Uterus (tissue), 4 donors: ENCODE data around the gene CCN5. TPM values are rescaled to one million over a fixed set of nuclear protein-coding genes. Genes with fewer than 3 reads are reported as not detected.

ENCODE experiments used
- DNase-seq, 2 donors: peaks; one replicate each; pipeline ENCODE4 v3.0.0-alpha.2; 2019 to 2020
- H3K27ac ChIP-seq, 2 donors: fragments of 200-600 bp; sonication (generic); 1 replicate in 1 of 2; 2 replicates in 1 of 2; pipeline ENCODE4 v1.5.1; 2016 to 2018
- H3K27me3 ChIP-seq, 2 donors: fragments of 200-600 bp; sonication (generic); one replicate each; pipeline ENCODE4 v1.5.1; 2018 to 2019; ENCODE audit warnings: control low read depth in 1 of 2
- H3K36me3 ChIP-seq, 2 donors: fragments of 200-600 bp; sonication (generic); one replicate each; pipeline ENCODE4 v1.5.1; 2019; ENCODE audit warnings: control low read depth in 1 of 2
- H3K4me1 ChIP-seq, 2 donors: fragments of 200-600 bp; sonication (generic); one replicate each; pipeline ENCODE4 v1.5.1; 2018 to 2019; ENCODE audit warnings: control low read depth in 1 of 2
- H3K4me3 ChIP-seq, 2 donors: fragments of 200-600 bp; sonication (generic); 1 replicate in 1 of 2; 2 replicates in 1 of 2; pipeline ENCODE4 v1.5.1; 2018 to 2019; ENCODE audit warnings: mild to moderate bottlenecking in 1 of 2
- H3K9me3 ChIP-seq, 2 donors: fragments of 200-600 bp; sonication (generic); one replicate each; pipeline ENCODE4 v1.5.1; 2019; ENCODE audit warnings: control low read depth in 1 of 2
- POLR2A ChIP-seq, 2 donors: fragments of 450-650 bp; IDR thresholded peaks; one replicate each; pipeline ENCODE4 v1.6.1; 2016; ENCODE audit warnings: antibody characterized with exemption in 2 of 2, mild to moderate bottlenecking in 1 of 2, moderate library complexity in 1 of 2
- intact Hi-C: fragments of 100-400 bp; cut with DNase I; formaldehyde crosslinking; loops from one replicate; pipeline ENCODE4 v1.15.1; 2023; ENCODE audit warnings: low total_unique reads
- total RNA-seq, 4 donors: library from RNA; depleted of rRNA in 3 of 4; stranded (reverse); fragments of >200 nt in 3 of 4; gene quantifications; one replicate each; pipeline versions ENCODE4 v1.1.0 to v1.2.4, GENCODE V29; 2014 to 2023
- TF ChIP-seq, protein P1 (sequence below), 4 experiments: fragments of 200-600 bp in 2 of 4; fragments of 450-650 bp in 2 of 4; sonication (generic) in 2 of 4; IDR thresholded peaks; one replicate each; pipeline ENCODE4 v1.5.1; 2016 to 2019; ENCODE audit warnings: antibody characterized with exemption in 4 of 4, mild to moderate bottlenecking in 2 of 4, moderate library complexity in 1 of 4
- donor health status: DM: yes; HTN: yes; CAD: no.

Gene CCN5
- total RNA-seq, 4 donors from 2014 or later, result 19.4 to 47.9 (median 29.7) TPM; not detected in 1

DNA sequence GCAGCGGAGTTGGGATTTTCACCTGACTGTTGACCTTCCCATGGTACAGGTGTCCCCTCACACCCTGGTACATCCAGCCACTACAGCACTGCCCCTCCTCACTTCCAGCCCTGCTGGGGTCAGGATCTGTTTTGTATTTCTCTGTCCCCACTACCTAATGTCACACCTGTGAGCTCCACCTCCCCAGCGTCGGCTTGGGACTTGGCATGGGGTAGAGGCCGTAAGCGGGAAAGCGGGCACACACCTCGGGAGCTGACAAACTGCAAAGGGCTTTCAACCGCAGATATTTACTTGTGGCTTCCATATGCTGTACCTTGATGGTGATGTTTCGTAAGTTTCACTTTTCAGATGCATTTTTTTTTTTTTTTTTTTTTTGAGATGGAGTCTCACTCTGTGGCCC is 5.4 kb upstream of the CCN5 start:
- Histone ChIP-seq H3K27me3 (no peaks in the 10 kb centered on the region), H3K9me3 (no peaks in the 10 kb centered on the region), H3K4me1 (peaks cover 0 to 15% of the 10 kb centered on the region in 2 donors), H3K4me3 (no peak overlapping the region), H3K27ac (no peak overlapping the region), H3K36me3 (no peaks in the 10 kb centered on the region)
- intact Hi-C loops, result no loop called here
- DNase-seq, result no peak
- no peak for TF ChIP-seq POLR2A (IDR thresholded peaks at IDR 0.05)
- TF ChIP-seq, protein P1, sequence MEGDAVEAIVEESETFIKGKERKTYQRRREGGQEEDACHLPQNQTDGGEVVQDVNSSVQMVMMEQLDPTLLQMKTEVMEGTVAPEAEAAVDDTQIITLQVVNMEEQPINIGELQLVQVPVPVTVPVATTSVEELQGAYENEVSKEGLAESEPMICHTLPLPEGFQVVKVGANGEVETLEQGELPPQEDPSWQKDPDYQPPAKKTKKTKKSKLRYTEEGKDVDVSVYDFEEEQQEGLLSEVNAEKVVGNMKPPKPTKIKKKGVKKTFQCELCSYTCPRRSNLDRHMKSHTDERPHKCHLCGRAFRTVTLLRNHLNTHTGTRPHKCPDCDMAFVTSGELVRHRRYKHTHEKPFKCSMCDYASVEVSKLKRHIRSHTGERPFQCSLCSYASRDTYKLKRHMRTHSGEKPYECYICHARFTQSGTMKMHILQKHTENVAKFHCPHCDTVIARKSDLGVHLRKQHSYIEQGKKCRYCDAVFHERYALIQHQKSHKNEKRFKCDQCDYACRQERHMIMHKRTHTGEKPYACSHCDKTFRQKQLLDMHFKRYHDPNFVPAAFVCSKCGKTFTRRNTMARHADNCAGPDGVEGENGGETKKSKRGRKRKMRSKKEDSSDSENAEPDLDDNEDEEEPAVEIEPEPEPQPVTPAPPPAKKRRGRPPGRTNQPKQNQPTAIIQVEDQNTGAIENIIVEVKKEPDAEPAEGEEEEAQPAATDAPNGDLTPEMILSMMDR (IDR thresholded peaks at IDR 0.05), result no peak

DNA sequence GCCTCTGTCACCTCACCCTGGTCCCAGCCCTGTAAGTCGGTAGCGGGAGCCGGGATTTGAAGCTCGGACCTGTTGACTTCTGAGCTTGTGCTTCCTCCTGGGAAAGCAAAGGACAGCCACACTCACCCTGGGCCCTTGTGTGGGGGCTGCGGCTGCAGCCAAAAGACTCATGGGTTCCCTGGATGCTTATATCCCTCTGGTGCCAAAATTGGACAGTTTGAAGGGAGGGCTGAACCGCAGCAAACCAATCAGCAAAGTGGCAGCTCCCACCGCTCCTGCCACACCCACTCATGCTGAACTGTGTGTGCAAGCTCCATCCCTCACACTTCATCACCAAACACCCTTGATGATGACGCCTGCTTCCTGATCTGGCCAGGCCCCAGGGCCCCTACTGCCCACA is 3.9 kb upstream of the CCN5 start:
- intact Hi-C loops, result no loop called here
- no peak for DNase-seq
- Histone ChIP-seq H3K27me3 (no peaks in the 10 kb centered on the region), H3K27ac (no peak overlapping the region), H3K4me3 (no peak overlapping the region), H3K4me1 (peaks cover 0 to 11% of the 10 kb centered on the region in 2 donors), H3K36me3 (no peaks in the 10 kb centered on the region), H3K9me3 (no peaks in the 10 kb centered on the region)
- TF ChIP-seq POLR2A (IDR thresholded peaks at IDR 0.05), result no peak
- TF ChIP-seq, protein P1 (IDR thresholded peaks at IDR 0.05), result no peak

DNA sequence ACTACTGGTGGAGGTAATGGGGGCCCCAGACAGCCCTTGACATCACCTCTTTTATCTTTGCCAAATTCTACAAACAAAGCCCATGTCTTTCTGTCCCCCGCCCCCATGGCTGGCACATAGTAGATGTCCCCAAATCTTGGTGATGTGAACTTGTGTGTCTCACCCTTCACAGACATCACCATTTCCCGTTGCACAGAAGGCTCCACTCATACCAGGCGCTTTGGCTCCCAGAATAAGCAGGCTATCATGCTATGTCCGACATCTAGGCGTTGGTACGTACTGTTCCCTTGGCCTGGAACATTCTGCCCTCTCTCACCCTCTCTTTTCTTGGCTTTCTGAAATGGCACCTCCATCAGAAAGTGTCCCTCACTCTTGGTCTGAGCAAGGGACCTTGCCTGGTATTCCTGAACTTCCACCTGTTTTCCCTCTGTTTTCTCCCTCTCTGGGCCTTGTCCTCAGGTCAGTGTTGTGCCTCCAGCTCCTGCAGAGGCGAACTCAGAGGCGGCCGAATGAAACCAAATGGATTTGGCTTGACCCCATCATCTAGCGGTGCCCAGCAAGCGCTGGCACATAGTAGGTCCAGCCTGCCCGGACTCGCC is 968 bp upstream of the CCN5 start:
- Histone ChIP-seq H3K27me3 (no peaks in the 10 kb centered on the region), H3K4me1 (peaks cover 0 to 11% of the 10 kb centered on the region in 2 donors), H3K4me3 (no peak overlapping the region), H3K36me3 (no peaks in the 10 kb centered on the region), H3K27ac (peak overlapping the region; percentile 41 to 64), H3K9me3 (no peaks in the 10 kb centered on the region)
- TF ChIP-seq, protein P1 (IDR thresholded peaks at IDR 0.05), result no peak
- DNase-seq, result no peak
- intact Hi-C loops, result no loop called here

DNA sequence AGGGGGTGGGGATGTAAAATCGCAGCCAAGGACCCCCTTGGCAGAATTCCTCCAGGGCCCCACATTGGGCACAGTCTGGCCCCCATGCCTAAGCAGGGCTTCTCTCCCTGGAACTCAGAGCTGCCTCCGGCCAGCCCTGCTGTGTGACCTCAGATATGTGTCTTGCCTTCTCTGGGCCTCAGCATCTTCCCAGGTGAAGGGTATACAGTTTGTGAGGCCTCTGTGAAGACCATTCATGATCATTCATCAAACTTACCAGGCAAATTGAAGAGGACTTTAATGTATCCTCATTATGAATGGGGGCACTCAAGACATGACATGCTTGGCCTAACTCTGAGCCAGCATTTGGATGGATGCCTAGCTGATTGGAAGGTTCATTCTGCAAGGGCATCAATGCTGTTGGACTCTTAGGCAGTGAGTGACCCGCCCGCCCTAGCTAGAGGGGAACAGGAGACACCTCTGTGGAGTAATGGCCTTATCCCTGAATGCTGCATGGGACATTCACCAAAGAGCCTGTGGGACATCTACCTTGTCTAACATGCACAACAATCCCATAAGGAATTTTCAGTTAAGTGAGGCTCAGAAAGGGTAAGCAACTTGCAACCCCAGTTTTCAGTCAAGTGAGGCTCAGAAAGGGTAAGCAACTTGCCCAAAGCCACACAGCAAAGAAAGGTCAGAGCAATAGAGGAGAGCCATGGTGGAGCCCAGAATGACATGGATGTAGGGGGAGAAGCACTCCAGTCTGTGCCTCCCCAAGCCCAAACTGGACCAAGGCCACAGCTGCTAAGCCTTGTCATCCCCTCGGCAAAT is 535 bp downstream of the CCN5 start:
- Histone ChIP-seq H3K36me3 (no peaks in the 10 kb centered on the region), H3K27me3 (no peaks in the 10 kb centered on the region), H3K4me1 (peaks cover 0 to 13% of the 10 kb centered on the region in 2 donors), H3K4me3 (peak overlapping the region; percentile 3 to 15), H3K9me3 (no peaks in the 10 kb centered on the region), H3K27ac (peak overlapping the region; percentile 41 to 64)
- DNase-seq, result no peak
- intact Hi-C loops, result no loop called here
- TF ChIP-seq POLR2A (IDR thresholded peaks at IDR 0.05), result no peak
- TF ChIP-seq, protein P1 (IDR thresholded peaks at IDR 0.05), result no peak
